ENCODE results near the gene PPHLN1.

PPHLN1 gene

GRCh38 chr12:42475106-42475505 is 149.1 kb downstream of the PPHLN1 start:
- DNase-seq (ENCODE audit: low read depth in 2 of 3, low spot score in 2 of 3), result no peak

- no peak for DNase-seq (ENCODE audit: low read depth in 2 of 3, low spot score in 2 of 3)
Observed at GRCh38 chr12:42477941-42478340, 152.0 kb downstream of the PPHLN1 start.

GRCh38 chr12:42481368-42481767 is 155.4 kb downstream of the PPHLN1 start:
- DNase-seq (ENCODE audit: low read depth in 2 of 3, low spot score in 2 of 3), result no peak

- no peak for DNase-seq (ENCODE audit: low read depth in 2 of 3, low spot score in 2 of 3)
Observed at GRCh38 chr12:42482041-42482747, 156.2 kb downstream of the PPHLN1 start.

GRCh38 chr12:42482748-42483520 is 157.0 kb downstream of the PPHLN1 start:
- DNase-seq (ENCODE audit: low read depth in 2 of 3, low spot score in 2 of 3), result peak; percentile 20 to 43 (median 38)

GRCh38 chr12:42483521-42483790 is 157.5 kb downstream of the PPHLN1 start:
- DNase-seq (ENCODE audit: low read depth in 2 of 3, low spot score in 2 of 3), result peak in 1 of 3 experiments; percentile 12

GRCh38 chr12:42484996-42485395 is 159.0 kb downstream of the PPHLN1 start:
- no peak for DNase-seq (ENCODE audit: low read depth in 2 of 3, low spot score in 2 of 3)

GRCh38 chr12:42485823-42486222 is 159.9 kb downstream of the PPHLN1 start:
- DNase-seq (ENCODE audit: low read depth in 2 of 3, low spot score in 2 of 3), result no peak

- DNase-seq (ENCODE audit: low read depth in 2 of 3, low spot score in 2 of 3), result no peak
Observed at GRCh38 chr12:42486407-42486806, 160.4 kb downstream of the PPHLN1 start.

GRCh38 chr12:42490261-42490842 is 164.4 kb downstream of the PPHLN1 start:
- DNase-seq (ENCODE audit: low read depth in 2 of 3, low spot score in 2 of 3), result no peak
